Measurements from ENCODE around the gene PLXNB1.
"Not testable (repeated sequence)": the region's sequence is repeated elsewhere in the genome, so short reads cannot be mapped to it uniquely, and the experiment has no call there.

Gene PLXNB1

DNA sequence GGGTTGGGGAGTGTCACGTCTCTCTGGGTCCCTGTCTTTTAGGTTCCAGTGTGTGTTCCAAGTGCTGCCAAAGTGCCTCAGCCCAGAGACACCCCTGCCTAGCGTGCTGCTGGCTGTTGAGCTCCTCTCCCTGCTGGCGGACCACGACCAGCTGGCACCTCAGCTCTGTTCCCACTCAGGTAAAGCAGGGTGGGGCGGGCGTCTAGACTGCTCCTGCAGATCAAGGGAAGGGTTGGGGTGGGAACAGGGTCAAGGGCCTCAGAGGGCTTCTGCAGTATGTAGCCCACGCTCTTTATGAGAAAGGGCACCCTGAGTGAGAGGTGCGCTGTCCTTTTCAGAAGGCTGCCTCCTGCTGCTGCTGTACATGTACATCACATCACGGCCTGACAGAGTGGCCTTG is 33.8 kb upstream of the PLXNB1 start:
- no peak for DNase-seq (ENCODE audit: low spot score)
- TF ChIP-seq, protein P1, sequence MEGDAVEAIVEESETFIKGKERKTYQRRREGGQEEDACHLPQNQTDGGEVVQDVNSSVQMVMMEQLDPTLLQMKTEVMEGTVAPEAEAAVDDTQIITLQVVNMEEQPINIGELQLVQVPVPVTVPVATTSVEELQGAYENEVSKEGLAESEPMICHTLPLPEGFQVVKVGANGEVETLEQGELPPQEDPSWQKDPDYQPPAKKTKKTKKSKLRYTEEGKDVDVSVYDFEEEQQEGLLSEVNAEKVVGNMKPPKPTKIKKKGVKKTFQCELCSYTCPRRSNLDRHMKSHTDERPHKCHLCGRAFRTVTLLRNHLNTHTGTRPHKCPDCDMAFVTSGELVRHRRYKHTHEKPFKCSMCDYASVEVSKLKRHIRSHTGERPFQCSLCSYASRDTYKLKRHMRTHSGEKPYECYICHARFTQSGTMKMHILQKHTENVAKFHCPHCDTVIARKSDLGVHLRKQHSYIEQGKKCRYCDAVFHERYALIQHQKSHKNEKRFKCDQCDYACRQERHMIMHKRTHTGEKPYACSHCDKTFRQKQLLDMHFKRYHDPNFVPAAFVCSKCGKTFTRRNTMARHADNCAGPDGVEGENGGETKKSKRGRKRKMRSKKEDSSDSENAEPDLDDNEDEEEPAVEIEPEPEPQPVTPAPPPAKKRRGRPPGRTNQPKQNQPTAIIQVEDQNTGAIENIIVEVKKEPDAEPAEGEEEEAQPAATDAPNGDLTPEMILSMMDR (IDR thresholded peaks at IDR 0.05; ENCODE audit: extremely low read depth, missing control alignments) = no peak

DNA sequence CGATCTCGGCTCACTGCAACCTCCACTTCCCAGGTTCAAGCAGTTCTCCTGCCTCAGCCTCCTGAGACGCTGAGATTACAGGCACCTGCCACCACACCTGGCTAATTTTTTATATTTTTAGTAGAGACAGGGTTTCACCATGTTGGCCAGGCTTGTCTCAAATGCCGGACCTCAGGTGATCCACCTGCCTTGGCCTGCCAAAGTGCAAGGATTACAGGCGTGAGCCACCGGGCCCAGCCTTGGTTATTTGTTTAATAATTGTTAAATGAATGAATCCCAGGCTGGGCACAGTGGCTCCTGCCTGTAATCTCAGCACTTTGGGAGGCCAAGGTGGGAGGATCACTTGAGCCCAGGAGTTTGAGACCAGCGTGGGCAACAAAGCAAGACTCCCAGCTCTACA is 31.9 kb upstream of the PLXNB1 start:
- not testable (repeated sequence) for DNase-seq (ENCODE audit: low spot score)

DNA sequence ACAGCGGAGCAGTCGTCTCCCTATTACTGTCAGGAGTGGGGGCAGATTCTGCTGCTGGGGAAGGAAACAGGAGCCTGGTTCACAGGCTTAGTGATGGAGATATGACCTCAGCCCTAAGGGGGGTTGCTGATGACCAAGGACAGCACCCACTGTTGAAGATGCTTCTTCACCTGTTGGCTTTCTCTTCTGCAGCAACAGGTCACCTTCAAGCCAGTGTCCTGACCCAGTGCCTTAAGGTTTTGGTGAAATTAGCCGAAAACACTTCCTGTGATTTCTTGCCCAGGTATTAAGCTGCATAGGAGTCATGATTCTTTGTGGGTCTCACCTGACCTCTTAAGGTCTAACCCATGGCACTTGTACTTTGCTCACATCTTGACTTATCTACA is 30.6 kb upstream of the PLXNB1 start:
- TF ChIP-seq, protein P1 (IDR thresholded peaks at IDR 0.05; ENCODE audit: extremely low read depth, missing control alignments) = no peak
- DNase-seq (ENCODE audit: low spot score) = no peak

DNA sequence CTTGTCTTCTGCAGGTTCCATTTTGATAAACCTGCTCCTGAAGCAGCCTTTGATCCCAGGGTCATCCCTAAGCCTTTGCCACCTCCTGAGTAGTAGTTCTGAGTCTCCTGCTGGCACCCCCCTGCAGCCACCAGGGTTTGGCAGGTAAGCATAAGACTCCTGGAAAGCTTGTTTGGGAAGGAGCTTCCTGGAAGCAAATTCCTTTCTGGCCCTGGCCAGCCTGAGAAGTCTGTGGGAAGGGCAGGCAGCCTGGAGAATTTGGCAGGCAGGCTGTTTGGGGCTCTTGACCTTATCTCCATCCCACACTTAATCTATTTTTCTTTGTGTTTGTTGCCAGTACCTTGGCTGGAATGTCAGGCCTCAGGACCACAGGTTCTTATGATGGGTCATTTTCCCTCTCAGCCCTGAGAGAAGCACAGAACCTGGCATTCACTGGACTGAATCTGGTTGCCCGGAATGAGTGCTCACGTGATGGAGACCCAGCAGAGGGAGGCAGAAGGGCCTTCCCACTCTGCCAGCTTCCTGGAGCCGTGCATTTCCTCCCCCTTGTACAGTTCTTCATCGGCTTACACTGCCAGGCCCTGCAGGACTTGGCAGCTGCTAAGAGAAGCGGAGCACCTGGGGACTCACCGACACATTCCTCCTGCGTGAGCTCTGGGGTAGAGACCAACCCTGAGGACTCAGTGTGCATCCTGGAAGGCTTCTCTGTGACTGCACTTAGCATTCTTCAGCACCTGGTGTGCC is 30.1 kb upstream of the PLXNB1 start:
- no peak for DNase-seq (ENCODE audit: low spot score)
- TF ChIP-seq, protein P1 (IDR thresholded peaks at IDR 0.05; ENCODE audit: extremely low read depth, missing control alignments) = no peak

DNA sequence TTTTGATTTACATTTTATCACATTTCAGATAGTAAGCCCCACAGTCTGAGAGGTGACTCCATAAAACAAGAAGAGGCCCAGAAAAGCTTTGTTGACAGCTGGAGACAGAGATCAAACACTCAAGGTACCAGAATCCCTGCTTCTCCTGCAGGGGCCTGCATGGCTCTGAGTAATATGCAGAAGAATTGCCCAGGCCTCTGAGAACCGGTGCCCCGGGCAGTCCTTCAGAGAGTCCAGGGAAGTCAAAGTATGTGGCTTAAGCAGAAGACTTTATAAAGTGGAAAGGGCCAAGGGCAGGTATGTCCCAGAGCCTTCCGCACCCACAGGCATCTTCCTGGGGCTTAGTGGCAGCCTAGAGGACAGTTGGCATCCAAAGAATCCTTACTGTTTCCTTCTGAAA is 29.4 kb upstream of the PLXNB1 start:
- no peak for DNase-seq (ENCODE audit: low spot score)
- TF ChIP-seq, protein P1 (IDR thresholded peaks at IDR 0.05; ENCODE audit: extremely low read depth, missing control alignments) = no peak

DNA sequence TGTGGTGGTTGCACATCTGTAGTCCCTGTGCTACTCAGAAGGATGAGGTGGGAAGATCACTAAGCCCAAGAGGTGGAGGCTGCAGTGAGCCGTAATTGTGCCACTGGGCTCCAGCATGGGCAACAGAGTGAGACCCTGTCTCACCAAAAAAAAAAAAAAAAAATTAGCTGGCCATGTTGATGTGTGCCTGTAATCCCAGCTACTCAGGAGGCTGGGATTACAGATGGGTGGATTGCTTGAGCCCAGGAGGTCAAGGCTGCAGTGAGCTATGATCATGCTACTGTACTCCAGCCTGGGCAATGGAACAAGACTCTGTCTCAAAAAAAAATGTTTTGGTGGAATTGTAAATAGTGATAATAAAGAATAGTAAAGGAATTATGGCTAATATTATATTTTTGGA is 26.6 kb upstream of the PLXNB1 start:
- TF ChIP-seq, protein P1 (IDR thresholded peaks at IDR 0.05; ENCODE audit: extremely low read depth, missing control alignments) = no peak
- DNase-seq (ENCODE audit: low spot score) = no peak

DNA sequence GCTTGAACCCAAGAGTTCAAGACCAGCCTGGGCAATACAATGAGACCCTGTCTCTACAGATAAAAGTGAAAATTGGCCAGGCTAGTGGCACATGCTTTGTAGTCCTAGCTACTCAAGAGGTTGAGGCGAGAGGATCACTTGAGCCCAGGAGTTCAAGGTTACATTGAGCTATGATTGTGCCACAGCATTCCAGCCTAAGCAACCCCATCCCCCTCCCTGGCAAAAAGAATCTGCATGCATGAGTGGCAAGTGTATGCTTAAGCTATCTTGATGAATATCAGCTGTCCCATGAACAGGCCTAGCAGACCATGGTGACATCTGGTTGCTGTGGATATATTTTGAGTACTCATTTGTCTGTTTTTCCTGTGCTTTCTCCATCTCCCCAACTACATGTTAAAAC is 21.4 kb upstream of the PLXNB1 start:
- no peak for DNase-seq (ENCODE audit: low spot score)
- TF ChIP-seq, protein P1 (IDR thresholded peaks at IDR 0.05; ENCODE audit: extremely low read depth, missing control alignments) = no peak

All from GM20000 (cell line).